Measurements from ENCODE around the gene IL32.

The IL32 gene

DNA sequence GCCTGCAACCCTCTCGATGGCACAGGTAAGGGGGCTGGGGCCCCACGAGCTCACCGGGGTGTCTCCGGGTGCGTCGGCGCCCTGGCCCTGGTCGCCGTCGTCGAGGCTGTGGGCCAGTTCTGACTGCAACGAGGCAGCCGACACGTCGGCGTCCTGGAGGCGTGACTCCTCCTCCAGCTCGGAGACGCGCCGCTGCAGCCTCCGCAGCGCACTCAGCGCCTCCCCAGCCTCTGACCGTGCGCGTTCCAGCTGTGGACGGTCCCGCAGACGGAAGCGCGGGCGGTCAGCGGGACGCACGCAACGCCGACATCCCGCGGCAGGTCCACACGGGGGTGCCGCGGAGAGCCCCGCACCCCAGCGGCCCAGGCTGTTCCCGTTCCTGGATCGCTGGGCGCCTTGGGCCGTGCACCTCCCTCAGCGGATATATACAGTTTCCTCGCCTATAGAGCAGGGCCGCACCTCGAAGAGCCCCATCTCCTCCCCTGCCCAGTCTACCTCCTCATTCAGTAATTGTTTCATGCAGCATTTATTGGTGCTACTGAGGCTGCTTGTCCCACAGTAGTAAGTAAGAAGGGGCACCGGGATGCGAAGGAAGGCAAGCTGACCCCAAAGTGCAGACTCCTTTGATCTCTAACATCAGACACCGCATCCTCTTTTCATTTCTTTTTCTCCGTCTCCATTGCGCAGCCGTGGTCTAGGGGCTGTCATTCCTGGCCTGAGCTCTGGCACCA is 35.8 kb upstream of the IL32 start:
- DNase-seq (ENCODE audit: low read depth), result peak; percentile 60
- TF ChIP-seq, protein P1, sequence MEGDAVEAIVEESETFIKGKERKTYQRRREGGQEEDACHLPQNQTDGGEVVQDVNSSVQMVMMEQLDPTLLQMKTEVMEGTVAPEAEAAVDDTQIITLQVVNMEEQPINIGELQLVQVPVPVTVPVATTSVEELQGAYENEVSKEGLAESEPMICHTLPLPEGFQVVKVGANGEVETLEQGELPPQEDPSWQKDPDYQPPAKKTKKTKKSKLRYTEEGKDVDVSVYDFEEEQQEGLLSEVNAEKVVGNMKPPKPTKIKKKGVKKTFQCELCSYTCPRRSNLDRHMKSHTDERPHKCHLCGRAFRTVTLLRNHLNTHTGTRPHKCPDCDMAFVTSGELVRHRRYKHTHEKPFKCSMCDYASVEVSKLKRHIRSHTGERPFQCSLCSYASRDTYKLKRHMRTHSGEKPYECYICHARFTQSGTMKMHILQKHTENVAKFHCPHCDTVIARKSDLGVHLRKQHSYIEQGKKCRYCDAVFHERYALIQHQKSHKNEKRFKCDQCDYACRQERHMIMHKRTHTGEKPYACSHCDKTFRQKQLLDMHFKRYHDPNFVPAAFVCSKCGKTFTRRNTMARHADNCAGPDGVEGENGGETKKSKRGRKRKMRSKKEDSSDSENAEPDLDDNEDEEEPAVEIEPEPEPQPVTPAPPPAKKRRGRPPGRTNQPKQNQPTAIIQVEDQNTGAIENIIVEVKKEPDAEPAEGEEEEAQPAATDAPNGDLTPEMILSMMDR (IDR thresholded peaks at IDR 0.05; ENCODE audit: insufficient read depth, low read depth, low read length, missing control alignments), result no peak
- H3K4me3 ChIP-seq (ENCODE audit: low read length), result no peak overlapping the region

DNA sequence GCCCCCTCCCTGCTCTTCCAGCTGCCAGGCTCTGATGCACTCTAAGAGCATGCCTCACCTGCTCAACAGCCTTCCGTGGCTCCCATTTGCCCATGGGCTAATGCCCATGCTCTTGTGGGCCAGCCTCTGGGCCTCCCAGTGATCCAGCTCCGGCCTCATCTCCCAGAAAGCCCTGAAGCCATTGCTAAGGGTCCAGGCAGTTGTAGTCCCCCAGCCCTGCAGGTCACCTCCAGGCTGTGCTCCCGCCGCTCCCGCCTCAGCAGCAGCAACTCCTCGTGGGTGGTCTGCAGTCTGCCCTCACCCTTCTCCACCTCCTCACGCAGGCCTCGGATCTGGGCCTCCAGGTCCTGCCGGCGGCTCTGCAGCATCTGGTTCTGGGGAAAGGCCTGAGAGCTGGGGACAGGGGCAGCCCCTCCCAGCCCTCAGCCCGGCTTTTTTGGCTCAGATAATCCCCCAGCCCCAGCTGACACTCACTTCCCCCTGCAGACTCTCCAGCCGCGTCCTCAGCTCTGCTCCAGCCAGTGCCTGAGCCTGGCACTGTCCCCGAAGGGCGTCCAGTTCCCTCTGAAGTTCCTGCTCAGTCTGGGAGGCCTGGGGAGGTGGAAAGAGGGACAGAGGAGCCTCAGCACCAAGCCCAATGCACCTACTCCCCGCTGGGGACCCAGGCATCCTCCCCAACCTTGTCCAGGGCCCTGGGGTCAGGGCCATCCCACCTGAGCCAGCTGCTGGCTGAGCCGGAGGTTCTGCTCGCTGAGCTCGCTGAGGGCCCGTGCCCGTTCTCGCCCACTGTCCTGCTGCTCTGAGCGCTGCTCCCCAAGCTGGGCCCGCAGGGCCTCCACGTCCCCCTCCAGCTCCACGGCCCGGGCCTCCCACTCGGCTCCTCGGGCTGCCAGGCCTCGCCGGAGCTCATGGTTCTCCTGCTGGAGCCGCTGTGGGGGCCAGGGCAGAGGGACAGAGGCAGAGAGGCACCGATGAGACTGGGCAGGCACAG is 34.9 kb upstream of the IL32 start:
- TF ChIP-seq, protein P1 (IDR thresholded peaks at IDR 0.05; ENCODE audit: insufficient read depth, low read depth, low read length, missing control alignments), result no peak
- no peak for DNase-seq (ENCODE audit: low read depth)
- no peak overlapping the region for H3K4me3 ChIP-seq (ENCODE audit: low read length)

DNA sequence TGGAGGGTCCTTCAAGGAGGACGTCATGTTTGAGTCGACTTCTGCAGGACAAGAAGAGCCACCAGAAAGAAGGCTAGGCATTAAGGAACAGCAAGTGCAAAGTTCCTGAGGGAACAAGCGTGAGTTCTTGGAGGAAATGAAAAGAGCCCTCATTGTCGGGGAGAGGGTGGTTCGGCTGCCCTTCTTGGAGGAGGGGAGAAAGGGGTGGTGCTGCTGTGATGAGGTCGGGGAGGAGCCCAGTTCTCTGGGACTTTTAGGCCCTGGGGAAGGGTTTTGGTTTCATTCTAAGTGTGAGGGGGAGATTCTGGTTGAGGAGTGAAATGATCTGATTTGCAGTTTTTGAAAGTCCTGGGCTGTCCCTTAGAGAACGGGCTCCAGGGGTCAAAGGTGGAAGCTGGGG is 32.8 kb upstream of the IL32 start:
- H3K4me3 ChIP-seq (ENCODE audit: low read length), result no peak overlapping the region
- TF ChIP-seq, protein P1 (IDR thresholded peaks at IDR 0.05; ENCODE audit: insufficient read depth, low read depth, low read length, missing control alignments), result no peak
- DNase-seq (ENCODE audit: low read depth), result no peak

DNA sequence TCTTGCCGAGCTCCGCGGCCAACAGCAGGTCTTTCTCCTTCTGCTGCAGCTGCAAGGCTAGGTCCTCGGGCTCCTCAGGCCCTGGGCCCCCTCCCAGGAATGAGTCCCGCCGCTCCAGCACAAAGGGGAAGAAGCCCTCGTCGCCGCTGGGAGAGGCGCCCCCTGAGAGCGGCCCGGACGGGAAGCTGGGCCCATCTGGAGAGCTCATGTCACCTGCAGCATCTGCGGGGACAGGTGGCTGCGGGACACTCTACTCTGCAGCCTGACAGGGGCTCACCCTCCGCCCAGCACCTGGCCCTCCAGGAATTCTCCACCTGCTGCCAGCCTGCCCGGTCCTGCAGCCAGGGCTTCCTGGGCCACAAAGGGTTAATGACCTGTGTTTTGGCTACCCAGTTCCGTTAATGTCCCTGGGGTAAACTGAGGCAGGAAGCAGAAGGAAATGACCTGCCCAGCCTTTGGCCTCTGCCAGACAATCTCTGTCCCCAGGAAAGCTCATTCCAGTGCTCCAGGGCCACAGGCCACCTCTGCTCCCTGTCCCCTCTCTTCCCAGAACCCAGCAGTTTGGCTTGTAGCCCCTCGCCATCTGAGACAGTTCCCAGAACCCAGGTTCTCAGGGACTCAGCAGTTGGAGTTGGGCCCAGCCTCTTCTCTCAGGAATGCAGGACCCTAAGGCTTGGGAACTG is 30.0 kb upstream of the IL32 start:
- TF ChIP-seq, protein P1 (IDR thresholded peaks at IDR 0.05; ENCODE audit: insufficient read depth, low read depth, low read length, missing control alignments), result no peak
- peak overlapping the region; percentile 61 for H3K4me3 ChIP-seq (ENCODE audit: low read length)
- DNase-seq (ENCODE audit: low read depth), result no peak

DNA sequence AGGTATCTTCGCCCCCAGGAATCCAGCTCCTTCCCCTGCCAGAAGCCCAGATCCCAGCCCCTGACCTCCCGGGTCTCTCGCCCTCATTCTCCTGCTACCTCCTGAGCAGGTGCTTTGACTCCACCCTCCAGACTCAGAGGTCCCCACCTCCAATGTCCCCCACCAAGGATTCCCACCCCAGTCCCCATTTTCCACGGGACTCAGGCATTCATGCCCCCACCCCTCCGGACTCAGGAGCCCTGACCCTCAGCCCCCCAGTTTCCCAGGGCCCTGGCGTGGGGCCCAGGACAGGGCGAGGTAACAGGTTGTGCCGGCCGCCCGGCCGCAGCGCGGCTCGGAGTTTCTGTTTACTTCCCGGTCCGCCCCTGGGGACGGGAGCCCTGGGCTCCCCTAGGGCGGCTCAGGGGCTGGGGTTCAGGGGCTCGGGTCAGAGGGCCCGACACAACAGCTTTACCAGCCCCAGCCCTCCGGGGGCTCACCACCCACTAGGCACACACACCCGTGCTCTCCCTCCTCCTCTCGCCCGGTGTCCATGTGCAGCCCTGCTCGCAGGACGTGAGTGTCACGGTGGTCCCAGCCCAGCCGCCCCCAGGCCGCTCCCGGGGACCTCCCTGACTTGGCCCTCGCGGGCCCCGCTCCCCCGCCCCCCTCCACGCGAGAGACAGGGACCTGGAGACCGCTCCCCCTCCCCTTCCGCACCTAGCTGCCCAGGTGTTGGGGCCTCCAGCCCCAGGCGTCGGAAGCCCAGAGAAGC is 29.3 kb upstream of the IL32 start:
- TF ChIP-seq, protein P1 (IDR thresholded peaks at IDR 0.05; ENCODE audit: insufficient read depth, low read depth, low read length, missing control alignments), result no peak
- no peak for DNase-seq (ENCODE audit: low read depth)
- H3K4me3 ChIP-seq (ENCODE audit: low read length), result peak overlapping the region; percentile 61

DNA sequence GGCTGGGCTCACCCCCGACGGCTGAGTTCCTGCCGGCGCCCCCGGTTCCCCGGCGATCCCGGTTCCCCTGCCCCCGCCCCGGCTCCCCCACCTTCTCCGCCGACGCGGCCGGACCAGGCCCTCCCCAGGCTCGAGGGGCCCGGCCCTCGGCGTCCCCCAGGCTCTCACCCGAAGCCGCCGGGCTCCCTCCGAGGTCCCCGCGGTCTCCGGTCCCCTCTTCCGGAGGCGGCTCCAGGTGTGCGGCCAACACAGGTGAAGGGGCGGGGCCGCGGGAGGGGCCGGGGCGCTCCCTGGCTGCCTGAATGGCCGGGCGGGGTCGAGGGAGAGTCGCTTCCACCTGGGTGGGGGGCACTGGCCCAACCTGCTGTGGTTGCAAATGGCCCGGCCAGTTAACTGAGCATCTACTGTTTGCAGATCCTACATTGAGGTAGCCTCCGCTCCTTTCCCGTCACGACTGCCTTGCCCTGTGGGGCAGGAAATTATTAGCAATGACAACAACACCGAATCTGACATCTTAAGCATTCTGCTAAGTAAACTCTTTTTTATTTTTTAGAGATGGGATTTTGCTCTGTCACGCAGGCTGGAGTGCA is 28.6 kb upstream of the IL32 start, which contains the start of gene BICDL2:
BICDL2 (minus strand) TSS at position 219 of the 590 bp plus-strand sequence. CDS start 1,448 bp downstream, outside the sequence.
- TF ChIP-seq, protein P1 (IDR thresholded peaks at IDR 0.05; ENCODE audit: insufficient read depth, low read depth, low read length, missing control alignments), result no peak
- no peak for DNase-seq (ENCODE audit: low read depth)
- peak within 1 kb of the TSS; percentile 61 for H3K4me3 ChIP-seq (ENCODE audit: low read length)

All from epithelial cell of esophagus (primary cell).